GM18519 (cell line): ENCODE data around the gene AKR1C2.
"Not testable (repeated sequence)": the region's sequence is repeated elsewhere in the genome, so short reads cannot be mapped to it uniquely, and the experiment has no call there.

Experiments used
- ATAC-seq: cut with Tn5 transposase; IDR thresholded peaks from one replicate; pipeline ENCODE4 v1.9.1; 2021; ENCODE audit warnings: mild to moderate bottlenecking, moderate library complexity; ENCODE audit not compliant: unreplicated experiment, low FRiP score

AKR1C2 gene

DNA sequence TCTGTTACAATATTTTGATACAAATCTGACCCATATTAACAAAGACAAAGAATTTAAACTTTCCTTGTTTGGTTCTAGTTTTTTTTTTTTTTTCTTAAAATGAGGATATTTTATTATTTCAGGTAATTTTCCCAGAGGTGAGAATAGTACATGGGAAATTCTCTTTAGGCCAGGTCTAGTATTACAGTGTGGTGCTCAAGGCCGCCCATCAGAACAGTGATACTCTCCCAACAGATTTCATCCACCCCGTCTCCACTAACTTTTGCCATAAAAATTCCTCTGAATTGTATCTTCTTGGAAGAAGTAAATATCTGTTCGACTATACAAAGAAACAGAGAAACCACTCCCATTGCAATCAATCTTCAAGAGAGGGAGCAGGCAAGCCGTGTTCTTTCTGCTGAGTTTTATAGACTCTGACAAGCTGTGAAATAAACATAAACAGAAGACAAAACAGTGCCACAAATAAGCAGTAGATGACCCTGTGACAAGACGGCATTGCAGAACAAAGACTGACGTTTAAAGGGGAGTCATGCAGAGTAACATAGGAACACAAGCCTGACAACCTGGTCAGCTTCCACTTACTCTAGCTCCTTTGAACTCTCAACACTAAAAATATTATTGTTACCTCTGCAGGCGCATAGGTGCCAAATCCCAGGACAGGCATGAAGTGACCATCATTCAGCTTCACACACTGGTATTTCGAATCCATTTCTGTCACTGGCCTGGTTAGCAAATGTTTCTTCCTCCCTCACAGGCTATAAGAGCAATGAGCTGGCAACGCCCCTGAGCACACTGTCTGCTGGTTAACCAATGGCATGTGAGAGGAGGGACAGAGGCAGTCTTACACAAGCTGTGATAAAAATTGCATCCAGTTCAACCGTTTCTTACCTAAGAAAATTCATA, at the start of gene AKR1C2:
Gene AKR1C2, minus strand, starts transcription at position 731 of the 903 bp plus-strand sequence. Its CDS starts 22 bp downstream, at position 709.
- not testable (repeated sequence) for ATAC-seq

DNA sequence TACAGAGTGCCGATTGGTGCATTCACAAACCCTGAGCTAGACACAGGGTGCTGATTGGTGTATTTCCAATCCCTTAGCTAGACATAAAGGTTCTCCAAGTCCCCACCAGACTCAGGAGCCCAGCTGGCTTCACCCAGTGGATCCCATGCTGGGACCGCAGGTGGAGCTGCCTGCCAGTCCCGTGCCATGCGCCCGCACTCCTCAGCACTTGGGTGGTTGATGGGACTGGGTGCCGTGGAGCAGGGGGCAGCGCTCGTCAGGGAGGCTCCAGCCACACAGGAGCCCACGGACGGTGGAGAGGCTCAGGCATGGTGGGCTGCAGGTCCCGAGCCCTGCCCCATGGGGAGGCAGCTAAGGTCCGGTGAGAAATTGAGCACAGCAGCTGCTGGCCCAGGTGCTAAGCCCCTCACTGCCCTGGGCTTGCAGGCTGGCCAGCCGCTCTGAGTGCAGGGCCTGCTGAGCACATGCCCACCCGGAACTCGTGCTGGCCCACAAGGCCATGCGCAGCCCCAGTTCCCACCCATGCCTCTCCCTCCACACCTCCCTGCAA, 49.4 kb upstream of the AKR1C2 start:
- ATAC-seq: not testable (repeated sequence)

DNA sequence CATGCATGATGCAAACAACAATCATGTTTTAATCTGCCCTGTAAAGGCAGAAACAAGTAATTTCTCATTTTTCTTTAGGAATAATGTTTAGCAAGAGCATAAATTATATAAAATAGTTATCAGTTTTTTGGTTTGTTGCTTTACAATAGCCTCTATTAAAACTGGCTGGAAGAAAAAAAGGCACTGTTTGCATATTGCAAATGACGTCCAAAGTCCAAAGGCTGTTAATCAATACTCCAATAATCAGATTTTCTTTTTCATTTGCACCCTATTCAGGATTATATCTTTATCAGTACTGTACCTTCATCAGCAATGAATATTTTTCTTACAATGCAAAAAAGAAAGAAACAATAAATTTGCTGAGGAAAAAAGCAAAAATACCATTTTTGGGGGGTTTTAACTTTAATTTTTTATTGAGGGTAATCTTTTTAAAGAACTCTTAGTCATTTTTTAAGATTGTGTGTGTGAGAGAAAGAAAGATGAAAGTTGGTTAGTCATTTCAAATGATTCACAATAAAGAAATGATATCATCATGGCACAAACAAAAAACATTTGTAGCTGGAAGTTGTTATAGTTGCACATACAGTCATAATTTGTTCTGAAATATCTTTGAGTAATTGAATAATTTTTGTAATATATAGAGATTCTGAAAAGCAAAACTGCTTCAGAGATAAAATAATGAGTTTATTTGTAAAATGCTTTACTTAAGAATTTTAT, 44.4 kb upstream of the AKR1C2 start:
- no peak for ATAC-seq

DNA sequence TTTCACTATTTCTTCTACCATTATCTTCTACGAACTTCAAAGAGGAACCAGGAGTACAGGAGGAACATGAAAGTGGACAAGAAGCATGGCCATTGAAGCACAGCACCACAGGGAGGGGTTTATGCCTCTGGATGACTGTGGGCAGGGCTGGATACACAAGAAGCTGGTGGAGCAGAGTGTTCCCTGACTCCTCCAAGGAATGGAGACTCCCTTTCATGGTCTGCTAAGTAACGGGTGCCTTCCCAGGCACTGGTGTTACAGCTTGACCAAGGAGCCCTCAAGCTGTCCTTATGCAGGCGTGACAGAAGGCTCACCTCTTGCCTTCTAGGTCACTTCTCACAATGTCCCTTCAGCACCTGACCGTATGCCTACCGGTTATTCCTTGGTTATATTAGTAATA, 43.4 kb upstream of the AKR1C2 start:
- not testable (repeated sequence) for ATAC-seq

DNA sequence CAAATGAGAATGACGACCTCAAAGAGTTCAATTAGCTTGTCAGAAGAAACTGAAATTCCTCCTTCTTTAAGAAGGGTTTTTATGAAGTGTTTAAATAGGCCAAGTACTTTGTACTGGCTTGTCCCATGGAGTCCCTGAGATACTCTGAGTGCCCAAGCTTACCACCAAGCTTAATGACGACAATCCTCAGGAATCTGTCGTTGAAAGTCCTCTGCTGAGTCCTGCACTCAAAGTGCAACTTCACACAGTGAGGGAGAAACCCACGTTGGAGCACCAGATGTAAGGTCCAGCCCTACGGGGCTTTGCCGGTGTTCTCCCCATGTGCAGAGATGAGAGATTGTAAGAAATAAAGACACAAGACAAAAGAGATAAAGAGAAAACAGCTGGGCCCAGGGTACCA, 42.8 kb upstream of the AKR1C2 start:
- no peak for ATAC-seq

DNA sequence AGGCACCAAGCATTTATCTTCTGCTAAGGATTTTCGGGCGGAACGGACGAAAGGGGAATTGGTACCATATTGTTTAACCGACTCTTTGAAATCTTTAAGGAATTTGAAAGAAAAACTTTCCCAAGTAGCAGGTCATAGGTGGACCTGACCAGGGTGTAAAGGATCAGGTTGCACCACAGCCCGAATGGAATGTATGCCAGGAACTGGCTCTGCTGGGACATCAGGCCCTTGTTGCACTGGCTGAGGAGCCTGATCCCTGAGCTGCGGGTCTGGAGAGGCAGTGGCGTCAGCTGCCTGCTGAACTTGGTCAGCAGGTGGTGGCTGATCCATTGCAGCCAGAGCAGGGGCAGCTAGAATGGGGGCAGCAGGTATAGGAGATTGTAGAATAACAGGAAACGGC, 41.4 kb upstream of the AKR1C2 start:
- ATAC-seq: no peak

DNA sequence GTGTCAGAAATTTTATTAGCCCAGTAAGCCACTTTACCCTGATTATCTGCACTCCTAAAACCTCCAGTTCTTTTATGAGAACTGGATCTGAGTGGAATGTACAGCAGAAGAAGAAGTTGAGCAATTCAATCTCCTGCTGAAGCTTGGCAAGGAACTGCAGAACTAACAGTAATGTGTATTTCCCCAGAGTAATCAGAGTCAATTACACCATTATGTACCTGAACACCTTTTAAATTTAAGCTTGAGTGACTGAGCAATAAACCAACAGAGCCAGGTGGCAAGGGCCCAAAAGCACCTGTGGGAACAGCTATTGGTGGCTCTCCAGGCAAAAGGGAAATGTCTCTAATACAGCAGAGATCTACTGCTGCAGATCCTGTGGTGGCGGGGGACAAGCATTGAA, 40.1 kb upstream of the AKR1C2 start:
- ATAC-seq: no peak

DNA sequence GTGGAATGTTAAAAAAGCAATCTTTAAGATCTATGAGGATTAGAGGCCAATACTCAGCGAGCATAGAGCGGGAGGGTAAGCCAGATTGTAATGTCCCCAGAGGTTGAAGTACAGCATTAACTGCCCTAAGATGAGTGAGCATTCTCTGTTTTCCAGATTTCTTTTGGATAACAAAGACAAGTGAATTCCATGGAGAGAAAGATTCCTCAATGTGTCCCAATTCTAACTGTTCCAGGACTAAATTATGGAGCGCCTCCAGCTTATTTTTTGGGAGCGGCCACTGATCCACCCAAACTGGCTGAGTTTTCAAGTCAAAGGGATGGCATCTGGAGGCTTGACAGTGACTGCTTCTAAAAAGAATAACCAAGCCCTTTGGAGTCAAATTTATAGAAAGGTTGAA, 39.3 kb upstream of the AKR1C2 start:
- no peak for ATAC-seq

DNA sequence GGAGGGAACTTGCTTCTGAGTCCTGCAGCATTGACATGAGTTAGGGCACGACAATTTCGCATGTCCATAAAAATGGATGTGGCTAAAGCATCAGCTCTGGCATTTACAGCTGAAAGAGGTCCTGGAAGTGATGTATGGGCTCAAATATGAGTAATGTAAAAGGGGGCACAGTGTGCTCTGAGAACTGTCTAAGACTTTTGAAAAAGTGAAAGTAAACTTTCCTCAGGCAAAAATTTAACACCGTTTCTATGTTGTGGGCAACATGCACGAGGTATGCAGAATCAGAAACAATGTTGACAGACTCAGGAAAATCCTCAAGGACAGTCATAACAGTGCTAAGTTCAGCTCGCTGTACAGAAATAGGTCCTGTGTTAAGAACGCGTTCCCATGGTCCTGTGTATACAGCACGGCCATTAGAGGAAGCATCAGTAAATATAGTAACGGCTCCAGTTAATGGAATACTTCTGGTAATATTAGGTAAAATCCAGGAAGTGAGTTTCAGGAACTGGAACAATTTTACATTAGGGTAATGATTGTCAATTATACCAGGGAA, 37.9 kb upstream of the AKR1C2 start:
- ATAC-seq: no peak

DNA sequence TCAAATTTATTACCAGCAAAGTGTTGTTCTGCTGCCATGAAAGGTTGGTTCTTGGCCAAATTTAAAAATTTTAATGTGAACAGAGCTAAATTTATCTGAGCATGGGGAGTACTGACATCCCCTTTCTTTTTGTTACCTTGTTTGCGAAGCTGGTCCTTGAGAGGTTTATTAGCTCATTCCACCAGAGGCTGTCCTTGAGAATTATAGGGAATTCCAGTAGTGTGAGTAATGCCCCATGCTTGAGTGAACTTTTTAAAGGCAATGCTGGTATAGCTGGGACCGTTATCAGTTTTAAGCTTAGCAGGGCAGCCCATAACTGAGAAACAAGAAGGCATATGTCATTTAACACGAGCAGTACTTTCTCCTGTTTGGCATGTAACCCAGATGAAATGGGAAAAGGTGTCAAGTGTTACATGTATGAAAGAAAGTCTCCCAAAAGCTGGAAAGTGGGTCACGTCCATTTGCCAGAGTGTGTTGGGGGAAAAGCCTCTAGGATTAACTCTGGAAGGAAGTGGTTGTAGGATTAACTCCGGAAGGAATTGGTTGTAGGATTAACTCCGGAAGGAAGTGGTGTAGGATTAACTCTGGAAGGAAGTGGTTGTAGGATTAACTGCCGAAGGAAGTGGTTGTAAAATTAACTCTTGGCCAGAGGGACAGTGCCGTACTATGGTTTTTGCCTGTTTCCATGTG, 37.3 kb upstream of the AKR1C2 start:
- no peak for ATAC-seq

DNA sequence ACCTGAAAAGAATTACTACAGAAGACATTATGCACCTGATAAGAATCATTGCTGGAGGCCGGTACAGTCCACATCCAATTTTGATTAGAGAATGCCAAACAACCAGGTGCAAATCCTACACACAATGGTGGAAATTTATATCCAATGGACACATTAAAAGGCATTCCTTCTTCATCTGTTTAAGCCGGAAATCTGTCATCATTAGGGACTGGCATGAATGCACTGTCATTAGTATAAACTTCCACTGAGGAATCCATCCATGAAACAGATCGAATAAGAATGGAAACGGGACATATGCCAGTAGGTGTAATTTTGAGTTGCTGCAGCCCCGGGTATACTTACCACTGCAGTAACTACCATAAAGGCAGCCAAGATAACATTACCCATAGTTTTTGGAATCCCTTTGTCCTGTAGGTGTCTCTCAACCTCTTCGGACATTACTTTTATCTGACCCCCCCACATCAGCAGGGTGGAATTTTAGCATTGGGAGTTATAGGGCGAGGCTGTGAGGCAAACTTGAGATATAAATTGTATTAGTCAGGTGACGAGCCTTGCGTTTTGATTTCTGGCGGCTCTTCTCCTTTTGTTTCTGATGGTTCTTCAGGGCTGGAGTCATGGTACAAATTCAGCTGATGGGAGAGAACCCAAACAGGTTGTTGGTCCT, 36.5 kb upstream of the AKR1C2 start:
- no peak for ATAC-seq

DNA sequence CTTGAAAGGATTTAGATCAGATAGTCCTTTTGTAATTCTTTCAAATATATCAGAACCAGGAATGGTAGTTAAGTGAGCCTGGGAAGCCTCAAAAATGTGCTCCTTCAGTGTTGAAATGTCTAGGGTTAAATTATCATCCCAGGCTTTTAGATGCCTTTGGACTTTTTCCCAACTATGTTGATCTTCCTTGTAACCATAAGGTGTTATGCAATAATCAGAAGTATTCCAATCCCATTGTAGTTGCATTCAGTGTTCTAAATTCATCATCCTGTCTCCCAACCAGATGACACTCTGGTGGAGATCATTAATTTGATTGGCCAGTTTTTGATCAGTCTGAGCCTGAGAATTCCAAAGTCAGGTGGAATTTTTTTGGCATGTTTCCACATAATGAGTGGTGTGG, 35.1 kb upstream of the AKR1C2 start:
- no peak for ATAC-seq

DNA sequence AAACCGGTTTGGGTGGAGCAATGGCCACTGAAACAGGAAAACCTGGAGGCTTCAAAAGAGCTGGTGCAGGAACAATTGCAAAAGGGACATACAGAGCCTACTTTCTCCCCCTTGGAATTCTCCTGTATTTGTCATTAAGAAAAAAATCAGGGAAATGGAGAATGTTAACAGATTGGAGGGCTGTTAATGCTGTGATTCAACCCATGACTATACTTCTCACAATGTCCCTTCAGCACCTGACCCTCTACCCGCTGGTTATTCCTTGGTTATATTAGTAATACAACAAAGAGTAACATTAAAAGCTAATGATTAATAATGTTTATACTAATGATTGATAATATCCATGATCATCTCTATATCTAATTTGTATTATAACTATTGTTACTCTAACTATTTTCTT, 34.4 kb upstream of the AKR1C2 start:
- ATAC-seq: no peak

DNA sequence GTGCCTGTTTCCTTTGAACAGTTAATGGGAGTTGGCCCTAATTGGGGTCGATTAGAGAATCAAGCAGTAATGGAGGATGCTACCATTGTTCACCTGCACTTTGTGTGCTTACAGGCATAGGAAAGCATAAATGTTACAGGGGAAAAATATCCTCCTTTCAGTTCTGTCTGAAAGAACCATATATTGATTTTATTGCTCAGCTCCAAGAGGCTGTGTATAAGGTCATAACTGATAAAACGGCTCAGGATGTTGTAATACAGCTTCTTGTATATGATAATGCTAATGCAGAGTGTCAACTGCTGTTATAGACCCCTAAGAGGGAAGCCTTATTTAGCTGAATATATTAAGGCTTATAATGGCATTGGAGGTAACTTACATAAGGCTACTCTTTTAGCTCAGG, 32.9 kb upstream of the AKR1C2 start:
- ATAC-seq: no peak

DNA sequence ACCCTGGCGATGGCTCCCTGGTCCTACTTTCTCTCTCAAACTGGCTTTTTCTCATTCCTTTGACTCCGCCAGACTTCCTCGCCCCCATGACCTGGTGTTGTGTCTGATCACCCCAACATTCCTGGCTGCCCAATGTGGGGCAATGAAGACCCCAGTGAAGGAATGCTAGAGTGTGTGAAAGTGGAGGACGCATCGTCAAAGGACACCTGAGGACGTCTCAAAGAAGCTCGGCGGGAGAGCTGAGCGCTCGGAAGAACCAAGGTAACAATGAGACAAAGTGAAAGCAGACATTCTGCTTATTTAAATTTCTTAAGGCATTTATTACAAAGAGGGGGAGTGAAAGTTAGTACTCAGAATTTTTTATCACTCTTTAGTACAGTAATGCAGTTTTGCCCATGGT, 31.7 kb upstream of the AKR1C2 start:
- ATAC-seq: no peak

DNA sequence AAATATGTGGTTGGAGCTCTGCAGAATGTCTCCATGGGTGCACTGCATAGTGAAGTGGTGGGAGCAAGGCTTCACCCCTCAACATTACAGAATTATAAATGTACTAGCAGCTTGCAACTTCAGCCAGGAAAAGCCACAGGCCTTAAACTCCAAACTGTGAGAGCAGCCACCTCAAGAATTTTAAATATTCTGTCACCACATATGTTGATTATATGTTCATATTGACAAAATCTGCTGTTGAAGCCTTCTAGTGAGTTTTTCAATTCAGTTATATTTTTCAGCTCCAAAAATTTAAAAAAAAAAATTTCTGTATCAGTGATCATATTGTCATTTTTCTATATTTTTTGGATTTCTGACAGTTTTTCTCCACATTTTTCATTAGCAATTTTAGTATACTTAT, 30.9 kb upstream of the AKR1C2 start:
- ATAC-seq: no peak

DNA sequence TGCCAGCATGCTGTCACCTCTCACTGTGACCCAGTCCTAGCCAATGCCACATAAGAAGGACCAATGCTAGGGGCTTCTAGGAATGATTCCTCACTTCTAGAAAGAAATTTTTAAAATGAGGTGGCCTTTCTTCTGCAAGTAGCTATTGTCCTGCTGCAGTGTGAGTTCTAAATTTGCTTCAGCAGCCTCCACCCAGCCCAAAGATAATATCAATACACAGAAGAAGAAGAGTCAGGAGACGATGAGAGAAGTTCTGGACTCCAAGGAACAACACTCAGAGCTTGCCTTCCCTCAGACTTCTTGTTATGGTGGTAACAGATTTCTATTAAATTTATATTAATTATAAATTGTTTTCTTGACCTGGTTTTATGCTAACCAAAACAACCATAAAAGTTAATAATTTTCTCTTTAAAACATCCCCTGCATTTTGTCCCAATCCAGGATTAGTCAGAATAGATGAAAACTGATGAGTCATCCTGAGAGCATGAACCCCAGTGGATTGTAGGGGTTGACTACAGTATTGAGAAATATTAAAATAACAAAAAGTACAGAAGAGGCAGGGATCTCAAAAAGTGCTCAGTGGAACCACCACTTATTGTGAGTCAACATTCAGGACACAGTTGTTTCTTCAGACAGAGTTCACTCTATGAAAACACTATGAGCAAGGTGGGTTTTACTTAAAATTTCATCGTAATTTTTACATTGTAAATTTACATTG, 29.6 kb upstream of the AKR1C2 start:
- no peak for ATAC-seq

DNA sequence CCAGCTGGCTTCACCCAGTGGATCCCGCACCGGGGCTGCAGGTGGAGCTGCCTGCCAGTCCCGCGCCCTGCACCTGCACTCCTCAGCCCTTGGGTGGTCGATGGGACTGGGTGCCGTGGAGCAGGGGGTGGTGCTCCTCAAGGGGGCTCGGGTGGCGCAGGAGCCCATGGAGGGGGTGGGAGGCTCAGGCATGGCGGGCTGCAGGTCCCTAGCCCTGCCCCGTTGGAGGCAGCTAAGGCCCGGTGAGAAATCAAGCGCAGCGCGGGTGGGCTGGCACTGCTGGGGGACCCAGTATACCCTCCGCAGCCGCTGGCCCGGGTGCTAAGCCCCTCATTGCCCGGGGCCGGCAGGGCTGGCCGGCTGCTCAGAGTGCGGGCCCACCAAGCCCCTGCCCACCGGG, 28.8 kb upstream of the AKR1C2 start:
- ATAC-seq: not testable (repeated sequence)

DNA sequence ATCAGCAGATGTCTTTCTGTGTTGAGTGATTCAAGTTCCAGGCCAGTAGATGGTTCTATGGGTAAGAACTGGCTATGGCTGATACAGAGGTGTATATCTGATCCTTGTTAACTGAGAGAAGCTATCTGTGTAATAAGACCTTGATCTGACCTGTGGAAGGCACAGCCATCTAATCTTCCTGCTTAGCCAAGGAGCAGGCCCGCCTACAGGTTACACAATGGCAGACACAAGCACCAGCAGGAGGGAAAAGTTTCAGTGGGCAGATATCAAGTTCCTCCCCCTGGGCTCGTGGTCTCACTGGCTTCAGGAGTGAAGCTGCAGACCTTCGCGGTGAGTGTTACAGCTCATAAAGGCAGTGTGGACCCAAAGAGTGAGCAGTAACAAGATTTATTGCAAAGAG, 27.9 kb upstream of the AKR1C2 start:
- not testable (repeated sequence) for ATAC-seq
